Hindlimb muscle (tissue), 1 donor: ENCODE data around the gene ELMO1. TPM values are rescaled to one million over a fixed set of nuclear protein-coding genes. Genes with fewer than 3 reads are reported as not detected.

ENCODE experiments used
- DNase-seq: peaks from one replicate; pipeline ENCODE4 v3.0.0-alpha.2; 2013
- polyA plus RNA-seq: library from polyadenylated mRNA; unstranded; fragments of 120-200 nt; gene quantifications from one replicate; pipeline ENCODE4 v1.2.1, GENCODE V29; 2013; ENCODE audit not compliant: insufficient read length

Gene ELMO1
- polyA plus RNA-seq, 1 donor: 28.3 TPM

DNA sequence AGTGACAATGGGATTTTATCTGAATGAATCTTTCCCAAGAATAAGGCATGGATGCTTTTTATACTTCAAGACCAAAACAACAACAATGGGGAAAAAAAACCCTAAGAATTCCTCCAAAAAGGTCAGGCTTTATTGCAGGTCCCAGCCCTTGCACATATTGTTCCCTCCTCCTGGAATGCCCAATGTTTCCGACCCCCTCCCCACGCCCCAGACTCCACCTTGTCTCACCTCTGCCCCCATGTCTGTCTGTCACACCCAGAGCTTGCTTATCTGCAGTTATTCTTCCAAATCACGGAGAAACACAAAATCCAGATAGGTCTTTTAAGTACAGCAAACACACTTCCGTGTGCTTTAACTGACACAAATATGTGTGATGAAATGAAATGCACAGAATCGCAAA is 43.5 kb downstream of the ELMO1 start:
- DNase-seq: no peak

DNA sequence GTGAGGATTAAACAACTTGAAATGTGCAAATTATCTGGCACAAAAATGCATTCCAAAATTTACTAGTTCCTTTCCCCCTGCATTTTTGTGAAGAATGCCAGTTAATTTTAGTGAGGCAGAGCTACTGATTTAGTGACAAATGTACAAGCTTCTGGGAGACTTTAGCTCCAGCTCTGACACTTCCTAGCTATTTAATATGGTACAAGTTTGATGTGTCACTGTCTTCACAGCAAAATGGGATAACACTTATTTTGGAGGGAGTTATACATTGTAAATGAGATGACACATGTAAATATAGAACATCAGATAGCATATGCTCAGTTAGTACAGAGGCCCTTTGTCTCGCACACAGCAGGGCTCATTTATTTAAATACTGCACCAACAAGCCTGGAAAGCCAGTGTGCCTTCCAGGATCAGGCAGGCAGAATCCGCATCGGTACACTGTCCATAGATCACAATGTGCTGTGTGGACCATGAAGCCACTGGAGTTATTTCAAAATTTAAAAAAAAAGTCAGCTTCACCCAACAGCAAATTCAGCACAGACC is 48.7 kb downstream of the ELMO1 start:
- DNase-seq: no peak

DNA sequence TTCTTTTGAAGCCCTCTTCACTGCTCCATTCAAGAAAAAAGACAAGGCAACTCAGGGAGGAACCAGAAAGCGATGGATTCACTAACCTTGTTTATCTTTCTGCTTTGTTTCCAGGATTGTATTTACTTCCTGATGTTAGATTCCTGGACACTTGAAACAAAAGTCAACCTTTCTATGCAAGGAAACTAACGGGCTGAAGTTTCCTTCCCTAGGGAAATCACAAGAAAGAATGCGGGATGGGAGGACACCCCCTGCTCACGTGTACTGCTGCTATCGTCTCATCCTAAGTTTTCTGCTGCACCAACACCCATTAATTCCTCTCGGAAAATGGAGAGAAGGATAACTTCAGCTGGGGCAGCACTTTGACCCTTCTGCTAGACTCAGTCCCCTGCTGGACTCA is 50.3 kb downstream of the ELMO1 start:
- DNase-seq: no peak

DNA sequence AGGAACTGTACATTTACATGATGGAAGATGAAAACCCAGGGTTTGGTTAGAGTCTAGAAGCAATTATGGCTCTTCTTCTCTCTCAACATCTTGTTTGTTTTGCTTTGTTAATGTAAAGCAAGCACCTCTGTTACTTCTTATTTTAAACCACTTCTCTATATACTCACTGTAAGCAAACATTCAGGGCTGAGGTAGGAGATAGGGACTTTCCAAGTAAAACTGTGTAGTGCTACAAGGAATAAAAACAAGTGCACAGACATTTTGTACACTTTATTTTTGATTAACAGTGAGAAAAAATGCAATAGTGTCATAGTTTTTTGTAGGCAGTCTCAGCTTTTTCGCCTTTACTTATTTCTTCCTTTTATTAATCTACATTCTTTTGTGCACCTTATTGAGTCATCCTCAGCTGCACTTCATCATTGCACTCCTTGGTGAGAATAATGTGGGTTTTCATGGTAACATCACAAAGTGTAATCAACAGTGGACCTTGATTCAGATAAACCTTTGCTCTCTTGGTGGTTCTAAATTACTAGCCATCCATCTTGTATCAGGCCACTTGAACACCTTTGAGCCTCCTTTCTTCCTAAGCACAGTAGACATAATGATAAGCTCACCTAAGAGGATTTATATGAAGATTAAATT is 52.9 kb downstream of the ELMO1 start:
- DNase-seq: no peak

DNA sequence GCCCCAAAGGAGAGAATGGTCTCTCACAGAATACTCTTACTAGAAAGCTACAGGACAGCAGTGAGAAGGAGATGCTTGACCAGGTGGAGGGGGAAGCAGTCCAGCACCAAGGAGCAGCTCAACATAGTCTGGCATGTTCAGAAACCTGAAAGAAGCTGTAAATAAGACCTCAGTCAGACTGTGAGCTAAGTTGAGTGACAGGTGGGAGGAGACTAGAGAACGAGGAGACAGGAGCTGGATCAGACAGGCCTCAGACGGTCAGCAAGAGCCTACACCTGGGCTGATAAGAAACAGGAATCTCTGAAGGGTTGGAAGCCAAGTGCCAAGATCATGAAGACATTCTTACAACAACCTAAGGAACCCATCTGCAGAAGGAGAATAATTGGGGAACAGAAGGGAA is 54.5 kb downstream of the ELMO1 start:
- DNase-seq: no peak

DNA sequence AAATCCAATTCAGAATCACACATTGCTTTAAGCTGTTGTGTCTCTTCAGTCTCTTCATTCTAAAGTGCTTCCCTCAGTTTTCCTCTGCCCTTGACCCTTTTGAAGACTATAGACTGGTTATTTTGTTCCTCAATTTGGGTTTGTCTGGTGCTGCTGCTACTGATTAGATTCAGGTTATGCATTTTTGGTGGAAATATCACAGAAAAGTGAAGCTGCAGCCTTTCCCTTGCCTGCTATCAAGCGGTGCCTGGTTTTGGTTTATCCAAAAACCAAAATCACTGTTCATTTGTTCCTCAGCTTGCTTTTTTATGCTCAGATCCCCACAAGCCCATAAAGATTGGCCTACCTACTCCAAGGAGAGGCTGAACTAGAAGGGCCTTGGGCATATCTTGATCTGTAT is 55.2 kb downstream of the ELMO1 start:
- no peak for DNase-seq

DNA sequence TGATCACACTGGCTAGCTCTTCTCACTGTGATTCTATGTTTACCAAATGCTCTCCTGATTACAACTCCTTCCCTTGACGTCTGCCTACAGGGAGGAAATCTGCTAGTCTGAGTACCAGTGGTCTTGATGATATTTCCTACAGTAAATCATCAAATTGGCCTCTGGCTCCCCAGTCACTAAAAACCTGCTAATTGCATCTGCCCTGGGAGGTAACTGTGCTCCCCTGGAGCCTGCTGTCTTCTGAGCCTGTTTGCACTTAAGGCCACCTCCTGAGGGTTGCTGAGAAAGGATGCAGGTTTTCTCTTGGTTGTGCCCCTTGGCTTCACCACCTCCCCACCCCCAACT is 56.0 kb downstream of the ELMO1 start:
- no peak for DNase-seq

DNA sequence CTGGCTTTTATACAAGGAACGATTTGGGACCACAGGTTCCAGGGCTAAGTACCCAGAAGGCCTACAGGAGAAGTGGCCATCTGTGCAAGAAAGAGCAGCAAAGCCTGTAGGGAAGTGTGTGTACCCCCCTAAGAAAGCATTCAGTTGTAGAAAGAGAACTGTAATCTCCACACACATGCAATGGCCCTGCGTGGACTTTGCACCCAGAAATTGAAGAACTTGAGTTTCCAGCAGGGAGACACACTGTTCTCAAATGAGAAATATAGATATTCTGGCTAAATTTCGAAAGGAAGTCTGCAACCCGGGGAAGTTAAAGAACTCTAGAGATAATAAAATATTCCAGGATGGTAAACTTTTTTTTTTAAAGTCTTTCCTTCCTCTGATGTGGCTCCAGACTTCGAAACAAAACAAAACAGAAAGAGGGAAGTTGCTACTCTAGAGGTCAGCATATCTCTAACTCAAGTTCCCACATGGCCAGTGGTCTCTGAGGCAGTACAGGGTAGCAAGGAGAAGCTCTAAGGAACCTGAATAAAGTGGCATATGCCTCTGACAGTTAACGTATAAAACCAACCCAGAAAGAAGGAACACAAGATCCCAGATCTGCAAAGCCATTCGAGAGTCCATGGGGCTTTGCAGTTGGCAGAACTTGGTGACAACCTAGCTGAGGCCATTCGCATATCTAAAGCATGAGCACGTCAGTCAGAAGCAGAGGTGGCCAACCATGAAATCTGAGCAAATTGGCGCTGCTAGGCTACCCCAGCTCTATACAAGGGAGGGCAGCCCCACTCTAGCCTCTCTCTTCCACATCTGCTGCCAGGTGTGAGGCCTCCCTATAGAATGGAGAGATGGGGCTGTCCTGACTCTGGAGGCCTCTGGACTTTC is 56.6 kb downstream of the ELMO1 start:
- no peak for DNase-seq

DNA sequence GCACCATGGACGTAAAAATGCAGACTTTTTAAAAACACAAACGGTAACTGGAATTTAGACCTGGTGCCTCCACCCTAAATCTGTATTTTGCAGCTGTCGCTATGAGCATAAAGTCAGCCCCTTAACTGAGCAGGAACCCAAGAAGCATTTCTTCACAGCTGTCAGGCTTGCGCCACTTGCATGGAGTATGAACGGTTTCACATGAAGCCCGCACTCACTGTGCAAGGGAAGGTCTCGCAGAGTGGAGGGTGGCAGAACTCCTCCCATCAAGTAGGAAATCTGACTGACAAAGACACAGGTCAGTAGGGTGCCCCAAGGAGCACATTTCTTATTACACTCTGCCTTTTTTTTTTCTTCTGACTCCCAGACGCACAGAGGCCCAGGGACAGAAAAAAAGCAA is 58.5 kb downstream of the ELMO1 start:
- no peak for DNase-seq

DNA sequence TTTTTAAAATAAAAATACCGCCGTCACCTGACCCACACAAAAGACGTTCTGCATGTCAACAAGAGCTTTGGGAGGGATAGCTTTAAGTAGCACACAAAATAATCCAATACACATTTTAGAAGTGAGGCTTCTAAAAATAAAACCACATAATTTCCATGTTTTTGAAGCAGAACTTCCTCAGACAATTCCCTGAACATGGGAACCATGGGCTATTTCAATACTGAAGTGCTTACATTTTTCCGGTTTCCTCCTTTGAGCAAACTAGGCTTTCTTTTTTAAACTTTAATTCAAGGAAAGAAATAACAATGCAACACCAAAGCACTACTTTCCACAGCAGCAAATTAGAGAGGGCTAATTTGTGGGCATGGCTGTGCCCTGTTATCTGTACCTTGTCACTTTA is 59.9 kb downstream of the ELMO1 start:
- no peak for DNase-seq

DNA sequence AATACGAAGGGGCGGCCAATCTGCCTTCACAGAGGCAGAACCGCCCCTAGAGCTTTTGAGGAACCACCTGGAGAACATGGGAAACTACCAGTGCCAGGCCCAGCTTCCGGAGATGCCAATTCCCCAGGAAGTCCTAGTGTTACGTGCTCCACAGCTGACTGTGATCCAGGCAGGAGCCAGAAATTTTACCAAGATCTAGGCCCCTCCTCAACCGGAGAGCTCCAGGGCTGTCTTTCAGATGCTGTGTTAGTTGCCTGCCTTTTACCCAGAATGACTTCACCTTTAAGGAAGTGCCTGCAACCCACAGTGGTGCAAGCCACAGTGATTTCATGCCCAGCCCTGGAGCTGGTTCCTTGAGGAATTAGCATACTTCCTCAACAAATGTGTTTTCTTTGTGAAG is 62.9 kb downstream of the ELMO1 start:
- no peak for DNase-seq

DNA sequence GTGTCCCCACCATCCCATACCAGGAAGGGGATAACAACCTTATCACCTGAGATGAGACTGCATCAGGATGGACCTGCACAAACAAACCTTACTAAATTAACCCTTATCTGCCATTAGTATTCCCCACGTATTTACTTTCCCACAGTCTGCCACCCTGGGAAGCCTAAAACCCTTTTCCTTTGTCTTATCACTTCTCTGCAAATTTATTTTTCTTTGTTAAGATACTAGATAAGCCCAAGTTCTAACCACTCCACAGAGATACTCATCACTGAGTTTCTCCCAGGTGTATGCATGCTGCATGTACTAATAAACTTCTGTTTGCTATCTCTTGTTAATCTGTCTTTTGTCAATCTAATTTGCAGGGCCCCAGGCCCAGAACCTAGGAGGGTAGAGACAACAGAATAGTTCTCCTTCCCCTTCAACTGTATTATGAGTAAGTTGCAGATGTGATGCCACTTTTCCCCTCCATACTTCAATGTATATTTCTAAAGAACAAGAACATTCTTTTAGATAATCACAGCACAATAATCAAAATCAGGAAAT is 66.0 kb downstream of the ELMO1 start:
- DNase-seq: no peak

DNA sequence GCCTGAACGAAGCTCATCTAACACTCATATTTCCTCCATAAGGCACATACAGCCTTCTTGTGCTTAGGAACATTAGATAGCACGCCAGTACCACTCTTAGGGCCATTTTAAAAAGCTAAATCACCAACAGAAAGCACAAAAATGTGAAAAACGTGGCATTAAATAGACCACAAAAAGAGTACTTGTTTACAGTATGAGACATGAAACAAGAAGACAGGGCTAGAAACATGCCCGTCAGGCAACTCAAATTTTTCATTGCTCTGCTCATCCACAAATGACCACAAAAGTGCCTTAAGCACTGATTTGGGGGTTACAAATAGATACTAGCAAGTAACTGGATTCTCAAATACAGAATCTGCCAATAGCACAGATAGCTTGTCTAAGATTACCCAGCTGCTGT is 67.8 kb downstream of the ELMO1 start:
- no peak for DNase-seq

DNA sequence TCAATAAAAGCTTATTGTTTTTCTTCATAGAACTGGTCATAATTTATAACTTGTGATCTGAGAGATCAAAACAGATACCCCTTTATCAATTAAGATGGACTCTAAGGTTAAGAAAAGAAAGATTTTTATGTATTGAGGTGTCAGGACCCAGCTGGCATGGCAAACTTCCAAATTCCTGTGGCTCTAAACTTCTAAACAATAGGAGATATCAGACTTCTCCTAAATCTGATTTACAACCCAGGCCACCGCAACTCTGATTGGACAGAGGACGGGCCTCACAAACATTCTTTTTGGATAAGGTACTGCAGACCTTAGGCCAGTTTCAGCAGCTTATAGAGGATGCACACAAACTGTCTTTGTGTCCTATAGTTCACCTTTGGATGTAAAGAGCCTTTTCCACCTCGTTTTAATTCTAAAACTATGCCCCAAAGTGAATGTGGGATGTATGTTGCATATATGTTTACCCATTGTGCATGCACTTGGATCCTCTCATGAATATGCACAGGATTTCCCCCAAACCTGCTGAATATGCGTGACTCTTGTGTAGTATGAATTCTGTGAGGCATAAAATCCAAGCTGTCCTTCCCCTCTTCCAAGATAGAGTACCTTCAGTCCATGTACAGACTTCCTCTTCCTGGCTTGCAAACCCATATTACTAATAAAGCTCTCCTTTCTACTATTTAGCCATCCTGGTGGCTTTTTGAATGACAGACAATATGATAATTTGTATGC is 69.0 kb downstream of the ELMO1 start:
- DNase-seq: no peak

DNA sequence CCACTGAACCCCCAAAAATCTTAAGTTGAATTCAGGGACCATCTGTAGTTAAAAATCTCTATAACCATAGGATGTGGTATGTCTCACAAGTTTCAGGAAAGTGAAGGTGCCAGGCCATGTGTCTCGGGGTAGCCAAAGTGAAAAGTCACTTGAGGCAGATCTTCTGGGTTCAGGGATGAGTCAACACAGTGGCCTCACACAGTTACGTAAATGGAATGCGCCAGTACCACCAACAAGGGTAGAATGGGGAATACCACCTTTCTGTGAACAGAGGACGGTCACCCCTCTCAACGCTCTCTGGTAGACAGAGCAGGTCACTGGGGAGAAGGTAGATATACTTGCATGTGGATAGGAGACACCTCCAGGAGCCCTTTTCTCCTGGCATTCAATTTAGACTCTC is 71.4 kb downstream of the ELMO1 start:
- DNase-seq: no peak

DNA sequence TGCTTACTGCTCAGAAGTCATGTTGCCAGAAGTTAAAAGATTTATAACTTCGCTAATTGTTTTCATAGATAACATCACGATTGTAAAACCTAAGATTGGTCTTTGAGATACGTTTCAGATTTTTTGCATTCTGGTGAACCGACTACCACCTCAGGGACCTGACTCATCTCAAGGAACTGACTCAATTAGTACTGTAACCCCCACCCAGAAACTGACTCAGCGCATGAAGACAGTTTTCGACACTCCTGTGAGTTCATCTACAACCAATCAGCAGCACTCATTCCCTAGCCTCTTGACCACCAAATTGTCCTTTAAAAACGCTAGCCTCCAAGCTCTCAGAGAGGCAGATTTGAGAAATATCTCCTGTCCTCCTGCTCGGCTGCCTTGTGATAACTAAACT is 72.3 kb downstream of the ELMO1 start:
- no peak for DNase-seq

DNA sequence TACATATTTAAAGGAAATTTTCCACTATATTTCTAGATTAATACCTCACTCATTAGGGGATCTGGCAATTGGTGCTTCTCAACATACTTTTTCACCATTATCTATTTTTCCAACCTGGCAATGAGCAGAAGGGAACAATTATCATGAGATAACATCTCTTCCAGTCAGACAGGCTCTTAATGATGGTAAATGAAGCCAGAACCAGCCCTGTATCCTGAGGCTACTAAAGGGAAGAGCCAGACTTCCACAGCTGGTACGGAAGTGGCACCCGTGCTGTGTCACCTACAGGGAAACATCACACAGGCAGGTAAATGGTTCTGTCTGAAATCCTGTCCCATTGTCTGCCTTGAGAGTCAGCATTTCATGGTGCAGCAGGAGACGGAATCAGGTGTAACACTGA is 75.9 kb downstream of the ELMO1 start:
- no peak for DNase-seq

DNA sequence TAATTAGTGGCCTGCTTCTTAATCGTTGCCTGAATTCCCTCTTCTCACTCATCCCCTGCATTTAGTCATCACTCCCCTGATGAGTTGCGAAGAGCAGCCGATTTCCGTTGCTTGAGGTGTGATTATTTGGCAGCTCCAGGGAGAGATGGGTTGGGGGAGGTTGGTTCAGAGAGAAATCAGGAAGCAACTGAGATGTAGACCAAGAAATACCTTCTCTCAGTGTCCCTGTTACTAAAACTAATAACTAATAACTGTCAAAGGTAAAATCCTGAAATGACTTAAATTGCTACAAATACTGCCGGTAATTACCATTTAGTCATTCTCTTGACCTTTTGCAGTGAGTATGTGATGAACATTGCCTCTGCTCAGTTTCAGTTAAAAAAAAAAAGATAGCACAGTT is 76.9 kb downstream of the ELMO1 start:
- no peak for DNase-seq

DNA sequence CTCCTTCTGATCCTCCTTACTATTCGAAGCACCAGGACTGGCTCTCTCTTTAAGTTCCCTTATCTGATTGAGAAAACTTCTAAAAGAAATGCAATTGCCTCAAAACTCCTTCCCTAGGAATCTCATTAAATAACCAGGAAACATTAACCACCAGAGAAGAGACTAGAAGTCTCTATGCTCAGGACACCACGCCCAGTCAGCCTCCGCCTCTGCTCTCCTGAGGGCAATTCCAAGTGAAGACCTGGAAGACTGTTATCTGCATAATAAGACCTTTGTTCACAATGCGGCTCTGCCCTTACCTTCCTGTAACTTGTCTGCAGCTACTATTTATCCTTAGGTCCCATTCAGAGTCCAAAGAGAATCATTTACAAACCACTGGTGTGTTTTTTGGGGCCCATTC is 78.8 kb downstream of the ELMO1 start:
- DNase-seq: no peak

DNA sequence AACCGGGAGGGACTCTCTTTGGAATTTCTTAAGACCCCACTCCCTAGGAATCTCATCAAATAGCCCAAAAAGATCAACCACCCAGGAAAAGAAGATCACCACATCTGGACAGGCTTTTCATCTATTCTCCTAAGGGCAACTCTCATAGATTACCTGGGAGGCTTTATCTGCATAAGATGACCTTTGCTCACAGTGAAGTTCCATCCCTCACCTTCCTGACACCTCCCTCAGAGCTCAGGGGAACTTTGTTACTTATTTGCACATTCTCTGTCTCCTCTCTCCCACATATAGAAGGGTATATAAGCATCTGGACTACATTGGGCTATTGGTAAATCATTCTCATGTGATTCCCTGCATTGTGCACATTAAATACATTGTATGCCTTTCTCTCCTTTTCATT is 80.1 kb downstream of the ELMO1 start:
- no peak for DNase-seq

DNA sequence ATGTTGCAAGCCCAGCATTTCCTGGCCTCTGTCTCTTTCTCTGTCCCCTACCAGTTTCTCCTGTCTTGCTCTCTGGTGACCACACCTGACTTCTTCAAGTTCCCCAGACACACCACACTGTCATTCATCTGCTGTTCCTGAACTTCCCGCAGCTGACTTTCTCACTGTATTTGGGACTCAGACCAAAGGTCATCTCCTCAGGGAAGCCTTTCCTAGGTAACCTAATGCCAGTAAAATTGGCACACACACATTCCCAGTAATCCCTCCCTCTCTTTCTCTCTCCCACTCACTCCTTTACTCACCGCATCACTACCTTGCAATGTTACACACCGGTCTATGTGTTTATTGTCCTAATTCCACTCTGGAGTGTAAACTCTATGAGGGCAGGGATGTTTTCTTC is 81.7 kb downstream of the ELMO1 start:
- DNase-seq: no peak

DNA sequence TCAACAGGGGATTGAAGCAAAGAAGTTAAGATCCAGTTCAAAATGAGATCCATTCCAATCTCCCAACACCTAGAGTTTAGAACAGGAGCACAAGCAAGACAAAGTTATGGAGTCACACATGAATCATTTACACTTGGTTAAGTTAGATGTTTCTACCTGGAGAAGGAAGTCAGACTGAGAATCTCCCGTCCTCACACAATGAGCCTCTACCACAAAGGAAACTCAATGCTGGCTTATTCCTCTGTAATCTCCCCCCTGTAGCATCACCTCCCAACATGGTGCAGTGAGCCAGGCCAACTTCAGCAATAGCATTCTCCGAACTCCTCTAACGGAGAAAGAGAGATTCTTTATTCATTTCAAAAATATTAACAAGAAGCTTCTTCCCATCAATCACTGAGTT is 82.2 kb downstream of the ELMO1 start:
- no peak for DNase-seq

DNA sequence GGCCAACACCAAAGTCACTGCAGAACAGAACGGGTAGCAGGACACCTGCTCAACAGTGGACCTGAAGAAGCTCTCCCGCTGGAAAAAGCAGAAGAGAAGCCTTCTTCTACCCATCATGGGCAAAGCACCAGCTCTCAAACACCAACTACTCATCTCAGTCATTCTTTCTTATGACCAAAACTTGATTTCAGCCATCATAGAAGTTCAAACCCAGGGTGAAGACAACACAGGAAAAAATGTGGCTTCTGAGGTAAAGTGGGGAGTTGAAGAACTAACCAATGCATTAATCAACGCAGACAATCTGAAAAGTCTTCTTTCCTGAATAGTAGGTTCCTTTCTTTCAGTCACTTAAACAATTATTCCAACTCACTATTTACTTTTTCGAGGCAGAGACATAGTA is 83.3 kb downstream of the ELMO1 start:
- no peak for DNase-seq
